ENCODE data around the gene ZSCAN30.

Gene ZSCAN30

GRCh38 chr18:35268821-35269220 lies 21.2 kb downstream of the ZSCAN30 start:
- 43% methylated on average over 1 of the region's 2 CpGs for WGBS (ENCODE audit: insufficient coverage)
- CTCF ChIA-PET, result interaction anchor here (0.9 to 1.1 kb wide), 2 partner anchors 20 to 37 kb away, joined by 4 to 5 read pairs; partner anchors contain the start of gene ZSCAN30

GRCh38 chr18:35267809-35268208 lies 22.2 kb downstream of the ZSCAN30 start:
- no peak overlapping the region for H3K27ac ChIP-seq (ENCODE audit: insufficient read depth in 1 of 2, low read depth in 1 of 2, low read length in 2 of 2, poor library complexity in 1 of 2, severe bottlenecking in 2 of 2)
- CTCF ChIA-PET, result interaction anchor here (0.9 to 1.1 kb wide), 4 partner anchors 11 to 88 kb away, joined by 3 to 5 read pairs (median 4); partner anchors contain the start of gene ZSCAN30
- 48% methylated on average over 28 of the region's 30 CpGs for whole genome bisulfite sequencing (ENCODE audit: insufficient coverage)
- peaks cover 2 to 23% (median 7%) of the 10 kb centered on the region in 4 experiments for H3K36me3 ChIP-seq (ENCODE audit: control insufficient read depth in 4 of 4, insufficient read depth in 4 of 4, low read length in 3 of 4)
- no peak for DNase-seq
- H3K4me3 ChIP-seq (ENCODE audit: control insufficient read depth in 1 of 7, extremely low read depth in 1 of 7, insufficient read depth in 4 of 7, low read depth in 2 of 7, low read length in 6 of 7), result peak overlapping the region in 6 of 7 experiments; percentile 1 to 78 (median 54)
- POLR2A ChIA-PET, result interaction anchor here (1.2 to 2.6 kb wide), 3 partner anchors 22 to 77 kb away, joined by 4 to 16 read pairs (median 14); partner anchors contain the start of genes ZNF24, ZNF397 and ZSCAN30
- peaks cover 0 to 11% (median 8%) of the 10 kb centered on the region in 4 experiments for H3K4me1 ChIP-seq (ENCODE audit: control extremely low read depth in 1 of 4, control insufficient read depth in 4 of 4, insufficient read depth in 4 of 4, low read length in 3 of 4)
- peaks cover 1 to 32% (median 6%) of the 10 kb centered on the region in 5 experiments for H3K9me3 ChIP-seq (ENCODE audit: control extremely low read depth in 1 of 5, control insufficient read depth in 4 of 5, insufficient read depth in 2 of 5, low read depth in 1 of 5, low read length in 4 of 5)
- no peaks in the 10 kb centered on the region for H3K27me3 ChIP-seq (replicated peaks in 2 of 5; ENCODE audit: control insufficient read depth in 4 of 5, insufficient read depth in 5 of 5, low read length in 4 of 5)

More at GRCh38 chr18:35268821-35269220, 21.2 kb downstream of the ZSCAN30 start:
- Histone ChIP-seq H3K27ac (ENCODE audit: insufficient read depth in 1 of 2, low read depth in 1 of 2, low read length in 2 of 2, poor library complexity in 1 of 2, severe bottlenecking in 2 of 2) (no peak overlapping the region), H3K4me1 (ENCODE audit: control extremely low read depth in 1 of 4, control insufficient read depth in 4 of 4, insufficient read depth in 4 of 4, low read length in 3 of 4) (peaks cover 0 to 11% (median 8%) of the 10 kb centered on the region in 4 experiments), H3K36me3 (ENCODE audit: control insufficient read depth in 4 of 4, insufficient read depth in 4 of 4, low read length in 3 of 4) (peaks cover 0 to 16% (median 4%) of the 10 kb centered on the region in 4 experiments), H3K27me3 (replicated peaks in 2 of 5; ENCODE audit: control insufficient read depth in 4 of 5, insufficient read depth in 5 of 5, low read length in 4 of 5) (no peaks in the 10 kb centered on the region), H3K9me3 (ENCODE audit: control extremely low read depth in 1 of 5, control insufficient read depth in 4 of 5, insufficient read depth in 2 of 5, low read depth in 1 of 5, low read length in 4 of 5) (peaks cover 5 to 31% (median 6%) of the 10 kb centered on the region in 5 experiments), H3K4me3 (ENCODE audit: control insufficient read depth in 1 of 7, extremely low read depth in 1 of 7, insufficient read depth in 4 of 7, low read depth in 2 of 7, low read length in 6 of 7) (no peak overlapping the region)
- peak in 2 of 3 donors; percentile 72 to 82 for DNase-seq
- POLR2A ChIA-PET, result interaction anchor here (2.3 to 2.6 kb wide), 2 partner anchors 21 to 28 kb away, joined by 14 to 16 read pairs; partner anchors contain the start of genes ZNF397 and ZSCAN30

- H3K27ac ChIP-seq (ENCODE audit: insufficient read depth in 1 of 2, low read depth in 1 of 2, low read length in 2 of 2, poor library complexity in 1 of 2, severe bottlenecking in 2 of 2), result peak overlapping the region; percentile 54 to 82
These were observed 22.8 kb downstream of the ZSCAN30 start for GRCh38 chr18:35267161-35267651.

DNA sequence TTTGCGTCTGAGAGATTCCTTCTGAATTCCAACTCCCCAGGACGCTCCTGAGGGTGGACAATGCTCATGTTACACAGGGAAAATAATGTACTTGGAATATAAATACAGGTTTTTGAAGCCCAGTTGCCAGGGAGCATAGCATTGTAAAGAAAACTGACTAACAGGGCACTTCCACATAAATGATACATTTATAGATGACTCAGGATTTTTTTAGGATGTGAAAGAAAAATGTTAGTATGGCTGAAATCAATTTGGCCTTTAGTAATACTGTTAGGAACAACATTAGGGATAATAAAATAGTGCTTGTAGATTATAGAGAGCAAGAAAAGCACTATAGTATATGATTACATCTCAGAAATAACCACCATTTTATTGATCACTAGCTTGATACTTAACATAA lies 25.6 kb downstream of the ZSCAN30 start:
- Histone ChIP-seq H3K9me3 (ENCODE audit: control extremely low read depth in 1 of 5, control insufficient read depth in 4 of 5, insufficient read depth in 2 of 5, low read depth in 1 of 5, low read length in 4 of 5) (peaks cover 0 to 25% (median 3%) of the 10 kb centered on the region in 5 experiments), H3K4me1 (ENCODE audit: control extremely low read depth in 1 of 4, control insufficient read depth in 4 of 4, insufficient read depth in 4 of 4, low read length in 3 of 4) (peaks cover 0 to 11% (median 8%) of the 10 kb centered on the region in 4 experiments), H3K27me3 (replicated peaks in 2 of 5; ENCODE audit: control insufficient read depth in 4 of 5, insufficient read depth in 5 of 5, low read length in 4 of 5) (no peaks in the 10 kb centered on the region), H3K27ac (ENCODE audit: insufficient read depth in 1 of 2, low read depth in 1 of 2, low read length in 2 of 2, poor library complexity in 1 of 2, severe bottlenecking in 2 of 2) (no peak overlapping the region), H3K36me3 (ENCODE audit: control insufficient read depth in 4 of 4, insufficient read depth in 4 of 4, low read length in 3 of 4) (peaks cover 6 to 30% (median 14%) of the 10 kb centered on the region in 4 experiments), H3K4me3 (ENCODE audit: control insufficient read depth in 1 of 7, extremely low read depth in 1 of 7, insufficient read depth in 4 of 7, low read depth in 2 of 7, low read length in 6 of 7) (no peak overlapping the region)
- DNase-seq, result no peak
- CTCF ChIA-PET, result interaction anchor here (1.3 to 1.6 kb wide), 2 partner anchors 19 to 28 kb away, joined by 4 read pairs; no protein-coding TSS in a partner anchor
- WGBS (ENCODE audit: insufficient coverage), result no CpG with 5 or more reads among the region's 2 CpGs
- POLR2A ChIA-PET, result no interaction called here

More at GRCh38 chr18:35267161-35267651, 22.8 kb downstream of the ZSCAN30 start:
- CTCF ChIA-PET, result interaction anchor here (0.6 to 1.1 kb wide), 4 partner anchors 12 to 23 kb away, joined by 3 to 4 read pairs (median 3); no protein-coding TSS in a partner anchor
- peaks cover 0 to 11% (median 8%) of the 10 kb centered on the region in 4 experiments for H3K4me1 ChIP-seq (ENCODE audit: control extremely low read depth in 1 of 4, control insufficient read depth in 4 of 4, insufficient read depth in 4 of 4, low read length in 3 of 4)
- peaks cover 1 to 30% (median 6%) of the 10 kb centered on the region in 5 experiments for H3K9me3 ChIP-seq (ENCODE audit: control extremely low read depth in 1 of 5, control insufficient read depth in 4 of 5, insufficient read depth in 2 of 5, low read depth in 1 of 5, low read length in 4 of 5)
- no peaks in the 10 kb centered on the region for H3K27me3 ChIP-seq (replicated peaks in 2 of 5; ENCODE audit: control insufficient read depth in 4 of 5, insufficient read depth in 5 of 5, low read length in 4 of 5)
- peak; percentile 88 to 95 (median 90) for DNase-seq
- POLR2A ChIA-PET, result interaction anchor here (1.2 to 2.6 kb wide), 3 partner anchors 23 to 77 kb away, joined by 4 to 16 read pairs (median 14); partner anchors contain the start of genes ZNF24, ZNF397 and ZSCAN30
- WGBS (ENCODE audit: insufficient coverage), result under 1% methylated on average over 36 of the region's 48 CpGs
- peak overlapping the region; percentile 23 to 78 (median 67) for H3K4me3 ChIP-seq (ENCODE audit: control insufficient read depth in 1 of 7, extremely low read depth in 1 of 7, insufficient read depth in 4 of 7, low read depth in 2 of 7, low read length in 6 of 7)
- H3K36me3 ChIP-seq (ENCODE audit: control insufficient read depth in 4 of 4, insufficient read depth in 4 of 4, low read length in 3 of 4), result peaks cover 5 to 29% (median 9%) of the 10 kb centered on the region in 4 experiments

DNA sequence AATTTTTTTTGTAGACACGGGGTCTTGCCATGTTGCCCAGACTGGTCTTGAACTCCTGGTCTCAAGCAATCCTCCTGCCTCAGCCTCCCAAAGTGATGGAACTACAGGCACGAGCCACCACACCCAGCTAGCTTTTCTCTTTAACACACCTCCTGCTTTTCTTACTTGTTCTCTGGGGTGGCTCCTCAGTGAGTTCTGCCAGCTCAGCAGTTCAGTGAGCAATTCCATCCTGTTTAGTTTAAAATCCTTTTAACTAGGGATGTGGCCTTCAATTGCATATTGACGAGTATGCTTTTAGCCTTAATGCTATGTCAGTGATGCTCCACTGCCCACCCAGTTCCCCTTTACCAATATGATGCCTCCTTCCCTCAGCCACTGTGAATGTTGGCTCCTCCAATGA lies 33.1 kb downstream of the ZSCAN30 start:
- DNase-seq, result no peak
- H3K4me3 ChIP-seq (ENCODE audit: control insufficient read depth in 1 of 7, extremely low read depth in 1 of 7, insufficient read depth in 4 of 7, low read depth in 2 of 7, low read length in 6 of 7), result no peak overlapping the region
- CTCF ChIA-PET, result interaction anchor here (1.1 kb wide), 1 partner anchor 25 kb away, joined by 6 read pairs; no protein-coding TSS in a partner anchor
- no peaks in the 10 kb centered on the region for H3K27me3 ChIP-seq (replicated peaks in 2 of 5; ENCODE audit: control insufficient read depth in 4 of 5, insufficient read depth in 5 of 5, low read length in 4 of 5)
- peaks cover 18 to 56% (median 22%) of the 10 kb centered on the region in 4 experiments for H3K36me3 ChIP-seq (ENCODE audit: control insufficient read depth in 4 of 4, insufficient read depth in 4 of 4, low read length in 3 of 4)
- H3K4me1 ChIP-seq (ENCODE audit: control extremely low read depth in 1 of 4, control insufficient read depth in 4 of 4, insufficient read depth in 4 of 4, low read length in 3 of 4), result no peaks in the 10 kb centered on the region
- WGBS (ENCODE audit: insufficient coverage), result 100% methylated on average over 1 of the region's 3 CpGs
- POLR2A ChIA-PET, result no interaction called here
- H3K27ac ChIP-seq (ENCODE audit: insufficient read depth in 1 of 2, low read depth in 1 of 2, low read length in 2 of 2, poor library complexity in 1 of 2, severe bottlenecking in 2 of 2), result no peak overlapping the region
- peaks cover 8 to 29% (median 12%) of the 10 kb centered on the region in 5 experiments for H3K9me3 ChIP-seq (ENCODE audit: control extremely low read depth in 1 of 5, control insufficient read depth in 4 of 5, insufficient read depth in 2 of 5, low read depth in 1 of 5, low read length in 4 of 5)

- H3K27me3 ChIP-seq (replicated peaks in 2 of 5; ENCODE audit: control insufficient read depth in 4 of 5, insufficient read depth in 5 of 5, low read length in 4 of 5), result no peaks in the 10 kb centered on the region
- H3K4me3 ChIP-seq (ENCODE audit: control insufficient read depth in 1 of 7, extremely low read depth in 1 of 7, insufficient read depth in 4 of 7, low read depth in 2 of 7, low read length in 6 of 7), result no peak overlapping the region
- ChIA-PET POLR2A (no interaction called here), CTCF (interaction anchor here (0.6 to 1.8 kb wide), 5 partner anchors 11 to 228 kb away, joined by 3 to 4 read pairs (median 3); no protein-coding TSS in a partner anchor)
- DNase-seq, result no peak
- H3K9me3 ChIP-seq (ENCODE audit: control extremely low read depth in 1 of 5, control insufficient read depth in 4 of 5, insufficient read depth in 2 of 5, low read depth in 1 of 5, low read length in 4 of 5), result peaks cover 8 to 37% (median 12%) of the 10 kb centered on the region in 5 experiments
- 100% methylated on average over 3 of the region's 4 CpGs for WGBS (ENCODE audit: insufficient coverage)
- H3K4me1 ChIP-seq (ENCODE audit: control extremely low read depth in 1 of 4, control insufficient read depth in 4 of 4, insufficient read depth in 4 of 4, low read length in 3 of 4), result no peaks in the 10 kb centered on the region
- H3K27ac ChIP-seq (ENCODE audit: insufficient read depth in 1 of 2, low read depth in 1 of 2, low read length in 2 of 2, poor library complexity in 1 of 2, severe bottlenecking in 2 of 2), result no peak overlapping the region
- H3K36me3 ChIP-seq (ENCODE audit: control insufficient read depth in 4 of 4, insufficient read depth in 4 of 4, low read length in 3 of 4), result peaks cover 26 to 66% (median 30%) of the 10 kb centered on the region in 4 experiments
These were observed 36.3 kb downstream of the ZSCAN30 start for GRCh38 chr18:35253655-35254287.

Measured in common myeloid progenitor, CD34-positive (primary cell).